Right hindlimb (tissue), 1 donor: ENCODE results near the gene NFKBIA.
"Not testable (repeated sequence)": the region's sequence is repeated elsewhere in the genome, so short reads cannot be mapped to it uniquely, and the experiment has no call there.

Experiments
- DNase-seq: peaks from one replicate; pipeline ENCODE4 v3.0.0-alpha.2; 2018

The NFKBIA gene

GRCh38 chr14:35389315-35389667, 15.3 kb downstream of the NFKBIA start:
- no peak for DNase-seq

DNA sequence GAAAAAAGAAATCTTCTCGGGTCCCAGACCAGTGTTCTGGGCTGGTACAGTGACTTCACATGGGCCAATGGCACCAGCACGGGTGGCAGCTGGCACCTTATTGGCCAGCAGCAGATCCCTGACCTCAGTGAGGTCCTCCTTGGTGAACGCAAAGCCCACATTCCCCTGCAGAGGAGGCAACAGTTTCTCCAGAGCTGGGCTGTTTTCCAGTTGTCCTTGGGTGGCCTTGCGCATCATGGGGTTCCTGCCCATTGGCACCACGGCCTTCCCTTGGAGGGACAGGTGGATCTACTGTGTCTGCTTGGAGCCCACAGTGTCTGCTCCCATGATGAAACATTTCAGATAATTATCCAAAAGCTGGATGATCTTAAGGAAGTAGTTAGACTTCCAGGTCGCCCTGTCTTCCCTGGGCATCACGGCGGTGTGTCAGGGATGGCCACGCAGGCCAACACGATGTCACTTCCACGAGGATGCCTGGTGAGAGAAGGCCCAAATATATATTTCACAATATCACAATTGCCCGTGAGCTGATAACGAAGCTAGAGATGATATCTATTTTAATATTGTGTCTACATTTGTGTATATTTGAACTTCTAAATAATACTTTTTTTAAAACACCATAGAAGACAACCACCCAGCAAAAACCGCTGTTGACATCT, 15.8 kb downstream of the NFKBIA start:
- DNase-seq = no peak

DNA sequence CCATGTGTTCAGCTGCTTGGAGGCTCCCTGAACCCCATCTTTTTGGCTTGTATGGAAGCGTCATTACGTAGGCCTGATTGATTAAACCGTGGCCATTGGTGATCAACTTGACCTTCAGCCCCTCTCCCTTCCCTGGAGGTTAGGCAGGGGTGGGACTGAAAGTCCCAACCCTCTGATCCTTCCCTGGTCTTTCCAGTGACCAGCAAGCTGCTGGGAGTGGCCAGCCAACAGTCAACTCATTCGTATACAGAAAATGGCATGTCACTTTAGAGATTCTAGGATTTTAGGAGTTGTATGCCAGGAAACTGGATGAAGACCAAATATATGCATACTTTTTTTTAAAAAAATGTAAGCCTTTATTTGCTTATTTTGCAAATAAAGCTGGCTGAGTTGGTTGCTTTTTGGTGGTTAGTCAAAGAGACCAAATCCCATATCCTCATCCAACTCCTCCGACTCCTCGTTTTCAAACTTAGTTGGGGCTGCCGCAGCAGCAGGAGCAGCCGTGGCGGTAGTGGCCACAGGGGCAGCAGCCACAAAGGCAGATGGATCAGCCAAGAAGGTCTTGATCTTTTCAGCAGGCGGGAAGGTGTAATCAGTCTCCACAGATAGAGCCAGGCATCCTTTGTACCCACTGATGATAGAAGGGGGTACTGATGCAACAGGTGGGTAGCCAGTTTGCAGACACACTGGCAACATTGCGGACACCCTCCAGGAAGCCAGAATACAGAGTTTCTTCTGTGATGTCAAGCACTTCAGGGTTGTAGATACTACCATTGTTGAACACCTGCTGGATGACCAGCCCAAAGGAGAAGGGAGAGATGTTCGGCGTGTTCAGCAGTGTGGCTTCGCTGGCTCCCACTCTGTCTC, 16.6 kb downstream of the NFKBIA start:
- no peak for DNase-seq

GRCh38 chr14:35387219-35387618, 17.3 kb downstream of the NFKBIA start:
- DNase-seq = no peak

DNA sequence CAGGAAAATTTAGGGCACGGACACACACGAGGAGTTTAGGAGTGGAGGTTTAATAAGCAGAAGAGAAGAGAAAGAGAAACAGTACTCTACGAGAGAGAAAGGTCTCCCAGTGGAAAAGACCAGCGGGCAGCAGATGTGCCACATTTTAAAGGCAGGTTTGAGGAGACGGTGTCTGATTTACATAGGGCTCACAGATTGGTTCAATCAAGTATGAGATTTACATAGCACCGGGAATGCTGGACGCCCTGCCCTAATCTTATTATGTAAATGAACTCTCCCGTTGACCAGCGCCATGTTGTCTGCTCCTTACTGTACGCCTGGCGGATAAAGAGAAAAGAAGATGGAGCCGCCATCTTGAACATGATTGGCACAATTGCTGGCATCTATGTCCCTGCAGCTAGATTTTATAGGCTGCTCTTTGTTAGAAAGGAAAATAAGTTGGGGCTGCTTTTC, 17.9 kb downstream of the NFKBIA start:
- no peak for DNase-seq

- peak; percentile 72 for DNase-seq
These were observed 19.3 kb downstream of the NFKBIA start for GRCh38 chr14:35385042-35385839.

GRCh38 chr14:35384455-35385041, 20.0 kb downstream of the NFKBIA start:
- DNase-seq = peak; percentile 74

GRCh38 chr14:35383569-35384454, 20.7 kb downstream of the NFKBIA start:
- no peak for DNase-seq

DNA sequence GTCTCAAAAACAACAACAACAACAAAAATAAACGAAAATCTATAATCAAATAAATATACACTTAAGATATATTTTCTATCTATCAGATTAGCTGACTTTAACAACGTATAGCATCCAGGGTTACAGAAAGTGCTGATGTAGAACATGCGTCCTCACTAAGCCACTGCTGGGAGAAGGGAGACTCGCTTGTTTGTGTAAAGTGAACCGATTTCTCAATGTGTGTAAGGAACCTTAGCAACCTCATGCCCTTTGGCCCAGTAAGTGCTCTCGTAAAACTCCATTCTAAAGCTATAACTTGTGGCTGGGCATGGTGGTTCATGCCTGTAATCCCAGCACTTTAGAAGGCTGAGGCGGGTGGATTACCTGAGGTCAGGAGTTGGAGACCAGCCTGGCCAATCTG, 23.8 kb downstream of the NFKBIA start:
- no peak for DNase-seq

GRCh38 chr14:35379234-35379933, 25.2 kb downstream of the NFKBIA start:
- not testable (repeated sequence) for DNase-seq

- no peak for DNase-seq
These were observed 25.9 kb downstream of the NFKBIA start for GRCh38 chr14:35378425-35379233.

- no peak for DNase-seq
These were observed 29.0 kb downstream of the NFKBIA start for GRCh38 chr14:35375558-35376025.

- DNase-seq = no peak
These were observed 30.3 kb downstream of the NFKBIA start for GRCh38 chr14:35374263-35374712.

GRCh38 chr14:35373208-35373607, 31.3 kb downstream of the NFKBIA start:
- DNase-seq = not testable (repeated sequence)

DNA sequence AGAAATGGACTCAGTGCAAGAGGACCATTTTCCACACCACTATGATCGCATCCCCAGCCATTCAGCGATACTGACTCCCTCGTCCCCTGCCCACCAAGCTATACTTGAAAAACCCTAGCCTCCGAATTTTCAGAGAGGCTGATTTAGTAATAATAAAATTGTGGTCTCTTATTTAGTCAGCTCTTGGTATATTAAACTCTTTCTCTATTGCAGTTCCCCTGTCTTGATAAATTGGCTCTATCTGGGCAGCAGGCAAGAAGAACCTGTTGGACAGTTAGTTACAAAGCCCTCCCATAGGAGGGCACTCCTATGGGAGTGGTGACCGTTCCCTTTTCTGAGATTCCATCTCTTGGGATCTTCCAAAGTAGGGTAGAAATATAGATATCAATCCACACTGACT, 33.6 kb downstream of the NFKBIA start:
- no peak for DNase-seq

DNA sequence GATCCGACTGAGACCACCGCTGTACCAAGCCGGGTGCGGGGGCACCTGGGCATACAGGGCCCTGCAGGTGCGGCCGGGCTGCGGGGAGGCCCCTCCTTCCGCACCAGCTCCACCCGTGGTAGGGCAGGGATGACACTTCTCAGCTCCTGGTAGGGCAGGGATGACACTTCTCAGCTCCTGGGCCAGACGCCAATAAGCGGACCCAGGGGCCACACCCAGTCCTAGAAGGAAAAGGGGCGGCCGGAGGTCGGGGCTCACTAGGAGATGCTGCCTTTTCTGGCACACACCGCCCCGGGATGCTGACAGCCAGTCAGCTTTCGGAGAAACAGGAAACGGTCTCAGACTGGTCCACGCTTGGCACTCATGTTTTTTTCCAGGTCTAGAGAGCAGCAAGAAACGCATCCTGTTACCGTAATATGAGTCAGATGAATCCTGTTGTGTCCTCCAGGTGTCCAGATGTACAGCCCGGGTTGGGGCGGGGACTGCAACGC, 34.8 kb downstream of the NFKBIA start:
- no peak for DNase-seq

GRCh38 chr14:35368583-35369392, 35.8 kb downstream of the NFKBIA start:
- no peak for DNase-seq

DNA sequence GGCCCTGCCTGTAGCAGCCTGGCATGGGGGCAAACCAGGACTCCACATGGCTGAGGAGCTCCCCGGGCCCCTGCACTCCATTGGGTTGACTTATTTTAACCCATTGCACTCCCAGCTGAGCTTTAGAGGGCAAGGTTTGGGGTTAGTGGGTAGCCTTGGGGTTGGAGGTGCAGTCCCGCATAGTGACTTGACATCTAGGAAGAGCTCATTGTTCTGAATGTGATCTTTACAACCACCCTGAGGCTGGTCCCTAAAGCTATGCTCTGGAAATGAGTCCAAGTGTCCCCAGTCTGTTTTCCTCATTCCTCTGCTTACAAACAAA, 36.4 kb downstream of the NFKBIA start:
- no peak for DNase-seq

DNA sequence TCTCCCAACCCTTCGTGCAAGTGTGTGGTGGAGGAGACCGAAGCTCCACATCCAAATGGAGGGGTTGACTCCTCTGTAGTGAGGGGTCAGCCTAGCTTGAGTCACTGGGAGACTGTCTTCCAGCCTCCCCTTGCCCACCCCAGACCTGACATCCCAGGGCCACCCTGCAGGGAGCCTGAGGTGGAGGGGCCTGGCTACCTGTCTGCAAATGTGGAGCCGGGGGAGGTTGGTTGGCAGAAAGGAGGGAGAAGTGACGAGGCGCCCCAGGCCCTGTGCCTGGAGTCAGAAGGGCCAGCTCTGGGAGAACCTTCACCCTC, 37.5 kb downstream of the NFKBIA start:
- no peak for DNase-seq
